DMS 273 (cell line): ENCODE measurements around the gene MACF1.
A peak's percentile ranks its signal among the peaks of the same experiment; 100 is the strongest.
"Not testable (repeated sequence)": the region's sequence is repeated elsewhere in the genome, so short reads cannot be mapped to it uniquely, and the experiment has no call there.

Source experiments
- DNase-seq: peaks from one replicate; lab custom pipeline; 2025; ENCODE audit not compliant: unreplicated experiment; lab: John Stamatoyannopoulos, UW

Gene MACF1

GRCh38 chr1:39208360-39208759, 3.9 kb downstream of the MACF1 start:
- DNase-seq: not testable (repeated sequence)

GRCh38 chr1:39210649-39211048, 6.2 kb downstream of the MACF1 start:
- no peak for DNase-seq

DNA sequence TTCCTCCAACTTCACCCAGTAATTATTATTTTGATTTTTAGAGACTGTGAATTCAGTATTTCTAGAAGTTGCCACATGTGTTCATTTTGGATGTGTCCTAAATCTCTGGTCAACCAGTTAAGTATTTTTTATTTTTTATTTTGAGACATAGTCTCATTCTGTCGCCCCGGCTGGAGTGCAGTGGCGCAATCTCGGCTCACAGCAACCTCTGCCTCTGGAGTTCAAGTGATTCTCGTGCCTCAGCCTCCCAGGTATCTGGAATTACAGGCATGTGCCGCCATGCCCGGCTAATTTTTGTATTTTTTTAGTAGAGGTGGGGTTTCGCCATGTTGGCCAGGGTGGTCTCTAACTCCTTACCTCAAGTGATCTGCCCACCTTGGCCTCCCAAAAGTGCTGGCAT, 8.0 kb downstream of the MACF1 start:
- DNase-seq: no peak

DNA sequence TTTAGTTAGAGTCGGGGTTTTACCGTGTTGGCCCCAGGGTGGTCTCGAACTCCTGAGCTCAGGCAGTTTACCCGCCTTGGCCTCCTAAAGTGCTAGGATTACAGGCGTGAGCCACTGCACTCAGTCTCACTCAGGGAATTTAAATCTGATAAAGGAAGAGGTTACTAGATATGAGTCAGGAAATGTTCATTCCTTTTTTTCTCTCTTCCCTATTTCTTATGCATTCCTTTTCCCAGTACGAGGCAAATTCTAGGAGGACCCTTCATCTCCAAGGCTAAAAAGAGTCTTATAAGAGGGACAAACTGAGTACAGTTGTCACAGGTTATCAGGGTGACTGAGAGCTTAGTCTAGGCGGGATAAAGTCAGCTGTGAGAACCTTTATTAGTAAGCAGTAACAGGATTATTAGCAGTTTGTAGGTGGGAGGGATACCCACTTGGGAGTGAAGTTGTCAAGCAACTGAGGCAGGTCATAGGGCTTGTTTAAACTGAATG, 9.1 kb downstream of the MACF1 start:
- no peak for DNase-seq

GRCh38 chr1:39214021-39214713, 9.7 kb downstream of the MACF1 start:
- no peak for DNase-seq

- DNase-seq: no peak
These were observed 10.2 kb downstream of the MACF1 start for GRCh38 chr1:39214714-39214997.

GRCh38 chr1:39214998-39215873, 10.7 kb downstream of the MACF1 start:
- no peak for DNase-seq

DNA sequence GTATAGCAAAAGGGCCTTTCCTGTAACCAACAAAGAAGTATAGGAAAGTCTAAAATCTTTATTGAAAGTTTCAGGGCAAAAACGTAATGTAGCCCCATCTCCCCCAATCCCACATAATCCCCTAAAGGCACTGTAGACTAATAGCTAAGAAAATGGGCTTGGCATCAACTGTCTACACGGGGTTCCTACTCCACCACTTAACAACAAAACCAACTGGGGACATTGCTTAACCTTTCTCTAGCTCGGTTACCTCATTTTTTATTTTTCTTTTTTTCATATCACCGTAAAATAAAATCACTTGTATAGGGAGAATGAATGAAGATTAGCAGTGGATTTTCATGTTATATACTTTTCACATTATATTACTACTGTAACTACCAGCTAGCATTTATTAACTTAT, 12.3 kb downstream of the MACF1 start:
- no peak for DNase-seq

DNA sequence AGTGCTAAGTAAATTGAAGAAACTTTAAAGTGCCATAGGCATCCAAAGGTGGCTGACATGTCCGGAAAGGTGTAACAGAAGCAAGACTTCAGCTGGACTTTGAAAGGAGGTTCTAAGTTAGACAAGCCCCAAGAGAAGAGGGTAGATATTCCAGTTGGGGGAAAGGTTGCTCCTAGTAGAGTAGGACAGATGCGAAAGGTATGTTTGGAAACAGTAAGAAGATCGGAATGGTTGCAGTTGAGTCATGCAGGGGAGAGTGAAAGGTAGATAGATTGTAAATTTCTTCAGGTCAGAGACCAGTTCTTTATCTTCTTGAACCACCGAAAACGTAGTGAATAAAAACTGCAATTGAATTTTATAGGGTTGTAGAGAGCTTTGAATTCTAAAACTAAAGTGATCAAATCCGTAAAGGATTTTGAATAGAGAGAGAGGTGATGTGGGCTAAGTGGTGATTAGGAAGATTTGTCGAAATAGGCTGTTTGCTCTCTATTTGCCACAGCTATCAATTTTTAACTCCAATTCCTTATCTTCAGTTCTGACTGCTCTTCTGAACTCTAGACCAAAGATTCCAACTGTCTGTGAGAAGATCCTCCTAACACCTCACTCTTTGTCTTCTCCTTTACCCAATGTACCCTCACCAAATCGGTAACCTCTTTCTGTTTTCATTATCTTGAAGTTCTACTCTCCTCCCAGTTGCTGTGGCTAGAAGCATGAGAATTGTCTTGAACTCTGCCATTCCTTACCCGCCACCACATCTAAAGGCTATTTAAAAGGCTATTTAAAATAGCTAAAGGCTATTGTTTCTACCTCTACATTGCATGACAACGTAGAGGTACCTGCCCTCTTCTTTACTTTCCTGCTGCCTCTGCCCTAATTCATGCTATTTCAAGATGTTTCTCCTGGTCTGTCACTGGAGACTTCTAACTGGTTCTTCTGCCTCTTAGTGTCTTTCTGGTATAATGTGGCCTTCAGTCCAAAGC, 16.7 kb downstream of the MACF1 start:
- no peak for DNase-seq

- DNase-seq: no peak
These were observed 19.9 kb downstream of the MACF1 start for GRCh38 chr1:39224295-39224829.

GRCh38 chr1:39226836-39227235, 22.3 kb downstream of the MACF1 start:
- no peak for DNase-seq

- DNase-seq: no peak
These were observed 23.8 kb downstream of the MACF1 start for GRCh38 chr1:39228252-39228651.

- DNase-seq: no peak
These were observed 25.0 kb downstream of the MACF1 start for GRCh38 chr1:39229504-39229903.

DNA sequence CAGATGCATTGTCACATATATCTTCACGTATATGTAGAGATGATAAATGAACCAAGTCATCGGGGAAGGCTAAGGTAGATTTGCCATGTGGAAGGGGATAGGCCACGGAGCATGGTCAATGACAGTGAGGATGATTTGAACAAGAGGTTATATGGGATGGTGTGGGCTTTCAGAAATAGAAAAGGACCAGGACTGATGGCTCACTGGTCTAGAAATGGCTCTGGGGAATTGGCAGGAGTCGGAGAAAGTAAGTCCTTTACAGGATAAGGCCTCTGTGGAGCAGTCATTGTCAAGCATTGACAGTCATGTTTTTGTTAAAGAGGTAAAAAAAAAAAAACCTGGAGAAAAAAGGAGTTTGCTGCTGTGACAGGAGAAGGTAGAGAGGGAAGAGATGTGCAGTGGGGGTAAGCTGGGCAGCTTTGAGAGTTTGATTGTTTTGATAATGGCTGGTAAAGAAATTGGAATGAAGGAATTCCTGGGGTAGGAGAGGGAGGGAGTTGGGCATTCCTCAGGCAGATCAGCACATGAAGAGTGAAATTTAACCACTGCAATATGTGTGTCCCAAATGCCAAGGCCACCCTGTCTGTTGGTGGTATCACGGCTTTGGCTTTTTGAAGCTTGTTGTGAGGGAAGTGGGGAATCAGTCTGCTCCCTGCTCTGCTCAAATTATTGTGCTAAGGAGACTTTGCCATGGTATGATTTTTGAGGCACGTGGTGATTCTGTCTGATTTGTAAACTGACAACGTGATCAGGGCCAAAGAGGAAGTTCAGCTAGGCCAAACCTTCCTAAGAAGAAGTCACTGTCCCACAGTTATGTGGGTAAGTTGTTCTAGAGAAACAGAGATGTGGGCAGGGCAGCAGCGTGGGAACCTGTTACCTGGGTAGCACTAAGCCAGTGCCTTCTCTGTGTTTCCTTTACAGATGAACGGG, 26.0 kb downstream of the MACF1 start:
- no peak for DNase-seq

DNA sequence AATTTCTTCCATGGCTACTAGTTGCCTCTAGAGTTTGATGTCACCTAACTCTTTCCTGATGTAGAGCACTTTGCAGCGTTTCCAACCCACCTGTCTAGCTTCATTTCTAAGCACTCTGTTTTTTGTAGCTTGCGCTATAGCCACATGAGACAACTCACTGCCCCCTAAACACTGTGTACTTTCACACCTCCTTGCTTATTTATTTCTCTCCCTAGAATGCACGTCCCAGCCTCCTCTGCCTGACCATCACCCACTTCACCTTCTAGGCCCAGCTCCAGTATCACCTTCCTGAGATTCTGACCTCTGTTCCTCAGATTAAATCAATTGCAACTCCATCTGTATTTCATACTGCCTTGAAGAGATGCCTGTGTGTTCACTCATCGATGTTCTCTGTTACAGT, 32.5 kb downstream of the MACF1 start:
- no peak for DNase-seq

- DNase-seq: no peak
These were observed 34.0 kb downstream of the MACF1 start for GRCh38 chr1:39238476-39238875.

- no peak for DNase-seq
These were observed 35.5 kb downstream of the MACF1 start for GRCh38 chr1:39239968-39240367.

GRCh38 chr1:39243302-39243701, 38.8 kb downstream of the MACF1 start:
- no peak for DNase-seq

GRCh38 chr1:39250460-39251240, 46.2 kb downstream of the MACF1 start:
- DNase-seq: peak; percentile 99
